ENCODE measurements around the gene CBFA2T3.

The CBFA2T3 gene

GRCh38 chr16:88830783-88831182, 146.2 kb downstream of the CBFA2T3 start:
- DNase-seq = no peak

GRCh38 chr16:88830258-88830657, 146.7 kb downstream of the CBFA2T3 start:
- no peak for DNase-seq

DNA sequence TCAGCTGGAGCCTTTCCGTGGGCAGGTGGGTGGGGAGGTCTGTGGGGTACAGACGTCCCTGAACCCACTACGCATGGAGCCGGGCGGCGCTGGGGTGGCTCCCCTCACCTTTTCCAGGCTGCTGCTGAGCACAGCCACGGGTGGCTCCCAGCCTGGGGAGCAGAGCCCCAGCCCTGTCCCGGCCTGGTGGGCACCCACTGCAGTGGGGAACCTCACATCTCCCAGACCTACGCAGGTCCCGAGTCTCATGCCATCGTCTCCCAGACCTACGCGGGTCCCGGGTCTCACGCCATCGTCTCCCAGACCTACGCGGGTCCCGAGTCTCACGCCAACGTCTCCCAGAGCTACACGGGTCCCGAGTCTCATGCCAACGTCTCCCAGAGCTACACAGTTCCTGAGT, 148.3 kb downstream of the CBFA2T3 start:
- DNase-seq = no peak

DNA sequence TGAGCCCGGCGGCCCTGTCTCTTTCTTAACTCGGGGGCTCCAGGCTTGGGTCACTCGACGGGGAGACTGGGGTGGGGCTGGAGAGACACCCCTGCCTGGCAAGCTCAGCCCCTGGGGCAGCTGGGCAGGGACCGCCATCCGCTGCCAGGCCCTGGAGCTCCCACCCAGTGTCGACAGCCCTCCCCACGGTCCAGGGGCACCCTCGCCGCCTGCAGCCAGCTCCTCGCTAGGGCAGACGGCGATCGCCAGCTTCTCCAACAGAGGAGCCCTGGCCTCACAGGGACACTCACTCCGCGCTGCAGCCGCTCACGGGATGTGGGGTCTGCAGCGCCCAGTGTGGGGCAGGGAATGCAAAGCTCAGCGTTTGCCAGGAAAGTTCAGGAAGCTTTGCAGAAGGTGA, 149.3 kb downstream of the CBFA2T3 start:
- no peak for DNase-seq

GRCh38 chr16:88826070-88826840, 150.8 kb downstream of the CBFA2T3 start:
- DNase-seq = no peak

DNA sequence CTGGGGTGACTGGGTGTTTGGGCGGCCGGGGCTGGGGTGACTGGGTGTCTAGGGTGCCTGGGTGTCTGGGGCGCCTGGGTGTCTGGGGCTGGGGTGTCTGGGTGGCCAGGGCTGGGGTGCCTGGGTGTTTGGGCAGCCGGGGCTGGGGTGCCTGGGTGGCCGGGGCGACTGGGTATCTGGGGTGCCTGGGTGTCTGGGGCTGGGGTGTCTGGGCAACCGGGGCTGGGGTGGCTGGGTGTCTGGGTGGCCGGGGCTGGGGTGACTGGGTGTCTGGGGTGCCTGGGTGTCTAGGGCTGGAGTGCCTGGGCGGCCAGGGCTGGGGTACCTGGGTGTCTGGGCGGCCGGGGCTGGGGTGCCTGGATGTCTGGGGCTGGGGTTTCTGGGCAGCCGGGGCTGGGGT, 151.9 kb downstream of the CBFA2T3 start:
- DNase-seq = no peak

All from MV-4-11 (cell line).